WI38 (cell line): ENCODE measurements around the gene GFPT2.
A peak's percentile ranks its signal among the peaks of the same experiment; 100 is the strongest.

Experiments
- H3K4me3 ChIP-seq: 2 replicates; pipeline ENCODE4 v1.5.1; 2011; ENCODE audit warnings: low read depth, mild to moderate bottlenecking, control low read depth, low read length
- TF ChIP-seq, protein P1 (sequence below): IDR thresholded peaks from 2 replicates; pipeline ENCODE4 v1.5.1; 2012; ENCODE audit warnings: low read depth, mild to moderate bottlenecking, control low read depth, low read length

GFPT2 gene

GRCh38 chr5:180316586-180316985, 36.5 kb downstream of the GFPT2 start:
- no peak overlapping the region for H3K4me3 ChIP-seq
- TF ChIP-seq, protein P1, sequence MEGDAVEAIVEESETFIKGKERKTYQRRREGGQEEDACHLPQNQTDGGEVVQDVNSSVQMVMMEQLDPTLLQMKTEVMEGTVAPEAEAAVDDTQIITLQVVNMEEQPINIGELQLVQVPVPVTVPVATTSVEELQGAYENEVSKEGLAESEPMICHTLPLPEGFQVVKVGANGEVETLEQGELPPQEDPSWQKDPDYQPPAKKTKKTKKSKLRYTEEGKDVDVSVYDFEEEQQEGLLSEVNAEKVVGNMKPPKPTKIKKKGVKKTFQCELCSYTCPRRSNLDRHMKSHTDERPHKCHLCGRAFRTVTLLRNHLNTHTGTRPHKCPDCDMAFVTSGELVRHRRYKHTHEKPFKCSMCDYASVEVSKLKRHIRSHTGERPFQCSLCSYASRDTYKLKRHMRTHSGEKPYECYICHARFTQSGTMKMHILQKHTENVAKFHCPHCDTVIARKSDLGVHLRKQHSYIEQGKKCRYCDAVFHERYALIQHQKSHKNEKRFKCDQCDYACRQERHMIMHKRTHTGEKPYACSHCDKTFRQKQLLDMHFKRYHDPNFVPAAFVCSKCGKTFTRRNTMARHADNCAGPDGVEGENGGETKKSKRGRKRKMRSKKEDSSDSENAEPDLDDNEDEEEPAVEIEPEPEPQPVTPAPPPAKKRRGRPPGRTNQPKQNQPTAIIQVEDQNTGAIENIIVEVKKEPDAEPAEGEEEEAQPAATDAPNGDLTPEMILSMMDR: no peak

DNA sequence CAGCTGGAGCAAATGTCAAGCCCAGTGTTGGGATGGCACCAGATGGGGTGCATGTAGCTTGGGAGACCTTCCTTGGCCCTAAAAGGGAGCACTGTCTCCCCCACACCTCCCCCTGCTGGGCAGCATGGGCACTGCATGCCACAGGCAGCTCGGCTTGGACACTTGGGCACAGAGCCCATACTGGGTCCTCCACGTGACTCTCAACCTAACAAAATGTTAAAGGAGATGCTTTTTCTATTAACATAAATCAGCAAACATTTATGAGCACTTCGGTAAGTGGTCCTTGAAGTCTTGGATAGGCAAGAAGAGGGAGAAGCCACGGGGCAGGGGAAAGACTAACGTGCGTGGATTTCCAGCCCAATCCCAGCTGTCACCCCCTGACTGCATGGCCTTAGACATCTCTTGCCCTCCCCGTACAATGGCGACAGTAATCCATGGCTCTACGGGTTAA, 37.3 kb downstream of the GFPT2 start:
- TF ChIP-seq, protein P1: peak; percentile 99

GRCh38 chr5:180313677-180314505, 39.2 kb downstream of the GFPT2 start:
- TF ChIP-seq, protein P1: no peak
- H3K4me3 ChIP-seq: no peak overlapping the region

More for the DNA sequence above, 37.3 kb downstream of the GFPT2 start:
- no peak overlapping the region for H3K4me3 ChIP-seq

DNA sequence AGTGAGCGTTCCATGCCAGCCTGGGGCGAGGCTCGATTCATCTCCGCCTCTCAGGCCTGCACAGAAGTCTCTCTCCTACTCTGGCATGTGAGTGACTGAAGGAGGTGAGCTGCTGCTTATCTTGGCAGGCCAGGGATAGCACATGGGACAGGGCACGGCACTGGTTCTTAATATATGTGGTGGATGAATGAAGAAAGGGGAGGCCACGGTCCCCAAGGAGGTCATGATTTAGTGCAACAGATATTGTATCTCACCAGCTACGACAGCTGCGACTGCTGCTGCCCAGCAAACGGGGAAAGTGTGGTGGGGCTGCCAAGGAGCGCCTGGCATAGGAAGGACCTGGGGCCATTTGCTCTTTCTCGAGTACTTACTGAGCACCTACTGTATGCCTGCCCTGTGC, 41.9 kb downstream of the GFPT2 start:
- TF ChIP-seq, protein P1: no peak
- no peak overlapping the region for H3K4me3 ChIP-seq

DNA sequence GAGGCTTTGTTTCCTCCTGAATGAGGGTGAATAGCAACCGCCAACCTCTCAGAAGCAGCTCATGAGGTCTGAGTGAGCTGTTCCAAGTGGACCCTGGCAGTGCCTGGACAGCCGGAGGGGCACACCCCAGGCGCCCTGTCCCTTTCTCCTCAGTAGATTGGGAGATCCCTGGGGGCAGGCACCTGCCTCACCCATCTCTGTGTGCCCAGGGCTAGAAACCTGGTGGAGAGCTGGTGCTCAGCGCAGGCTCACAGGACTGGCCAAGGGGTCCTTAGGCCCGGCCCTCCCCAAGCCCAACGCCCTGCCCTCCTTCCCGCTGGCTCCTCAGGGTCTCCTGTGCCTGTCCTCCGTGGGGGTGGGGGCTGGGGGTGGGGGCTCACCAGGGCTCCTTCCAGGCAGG, 46.3 kb downstream of the GFPT2 start:
- no peak overlapping the region for H3K4me3 ChIP-seq
- TF ChIP-seq, protein P1: no peak

DNA sequence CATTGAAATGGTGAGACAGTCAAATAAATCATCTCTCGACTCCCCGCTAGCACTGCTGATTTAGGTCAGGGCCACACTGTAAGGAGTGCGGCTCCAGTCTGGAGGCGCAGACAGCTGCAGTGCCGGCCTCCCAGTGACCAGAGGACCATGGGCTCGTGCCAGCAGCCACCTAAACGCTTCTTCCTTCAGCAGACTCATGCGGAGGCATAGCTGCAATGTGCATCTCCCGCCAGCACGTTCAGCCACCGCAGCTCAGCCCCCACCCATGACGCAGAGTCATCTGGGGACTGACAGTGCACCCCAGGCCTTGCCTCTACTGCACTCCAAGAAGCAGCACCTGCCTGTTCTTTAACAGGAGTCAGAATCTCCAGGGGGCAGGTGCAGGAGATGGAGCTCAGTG, 47.7 kb downstream of the GFPT2 start:
- no peak overlapping the region for H3K4me3 ChIP-seq
- TF ChIP-seq, protein P1: no peak
